Measurements from ENCODE around the gene EDEM1. TPM values are rescaled to one million over a fixed set of nuclear protein-coding genes. Genes with fewer than 3 reads are reported as not detected.

The EDEM1 gene
- total and polyA plus RNA-seq, 10 of the 15 experiments (the other 5 are each of a cell fraction or from before 2014, with no cell fraction given), result 18.9 to 138 (median 57.5) TPM

- in situ Hi-C loops (cut with MboI) (no loop called here), intact Hi-C loops (cut with micrococcal nuclease; ENCODE audit: unreplicated experiment) (no loop called here)
- Histone ChIP-seq H3K36me3 (ENCODE audit: control insufficient read depth in 2 of 2, insufficient read depth in 2 of 2, low read length in 1 of 2) (no peaks in the 10 kb centered on the region), H3K27me3 (replicated peaks in 1 of 2; ENCODE audit: control insufficient read depth in 2 of 2, insufficient read depth in 2 of 2, low read length in 1 of 2) (no peaks in the 10 kb centered on the region), H3K79me2 (ENCODE audit: control insufficient read depth, insufficient read depth, low read length) (no peaks in the 10 kb centered on the region), H2AFZ (ENCODE audit: control insufficient read depth, low read depth, low read length) (no peak overlapping the region), H3K4me2 (ENCODE audit: control insufficient read depth, insufficient read depth) (no peak overlapping the region), H3K27ac (ENCODE audit: control insufficient read depth, insufficient read depth) (no peak overlapping the region), H4K20me1 (ENCODE audit: control insufficient read depth, insufficient read depth) (no peaks in the 10 kb centered on the region), H3K9ac (ENCODE audit: control insufficient read depth, insufficient read depth, low read length) (no peak overlapping the region), H3K4me1 (ENCODE audit: control insufficient read depth, insufficient read depth, low read length) (no peaks in the 10 kb centered on the region), H3K4me3 (no peak overlapping the region), H3K9me3 (replicated peaks; ENCODE audit: control insufficient read depth, insufficient read depth, low read length) (no peaks in the 10 kb centered on the region)
- TF ChIP-seq, protein P1, sequence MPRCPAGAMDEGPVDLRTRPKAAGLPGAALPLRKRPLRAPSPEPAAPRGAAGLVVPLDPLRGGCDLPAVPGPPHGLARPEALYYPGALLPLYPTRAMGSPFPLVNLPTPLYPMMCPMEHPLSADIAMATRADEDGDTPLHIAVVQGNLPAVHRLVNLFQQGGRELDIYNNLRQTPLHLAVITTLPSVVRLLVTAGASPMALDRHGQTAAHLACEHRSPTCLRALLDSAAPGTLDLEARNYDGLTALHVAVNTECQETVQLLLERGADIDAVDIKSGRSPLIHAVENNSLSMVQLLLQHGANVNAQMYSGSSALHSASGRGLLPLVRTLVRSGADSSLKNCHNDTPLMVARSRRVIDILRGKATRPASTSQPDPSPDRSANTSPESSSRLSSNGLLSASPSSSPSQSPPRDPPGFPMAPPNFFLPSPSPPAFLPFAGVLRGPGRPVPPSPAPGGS (IDR thresholded peaks at IDR 0.05; ENCODE audit: borderline replicate concordance, insufficient read depth, low read depth, low read length, poor library complexity, severe bottlenecking), result no peak
- TF ChIP-seq, protein P2, sequence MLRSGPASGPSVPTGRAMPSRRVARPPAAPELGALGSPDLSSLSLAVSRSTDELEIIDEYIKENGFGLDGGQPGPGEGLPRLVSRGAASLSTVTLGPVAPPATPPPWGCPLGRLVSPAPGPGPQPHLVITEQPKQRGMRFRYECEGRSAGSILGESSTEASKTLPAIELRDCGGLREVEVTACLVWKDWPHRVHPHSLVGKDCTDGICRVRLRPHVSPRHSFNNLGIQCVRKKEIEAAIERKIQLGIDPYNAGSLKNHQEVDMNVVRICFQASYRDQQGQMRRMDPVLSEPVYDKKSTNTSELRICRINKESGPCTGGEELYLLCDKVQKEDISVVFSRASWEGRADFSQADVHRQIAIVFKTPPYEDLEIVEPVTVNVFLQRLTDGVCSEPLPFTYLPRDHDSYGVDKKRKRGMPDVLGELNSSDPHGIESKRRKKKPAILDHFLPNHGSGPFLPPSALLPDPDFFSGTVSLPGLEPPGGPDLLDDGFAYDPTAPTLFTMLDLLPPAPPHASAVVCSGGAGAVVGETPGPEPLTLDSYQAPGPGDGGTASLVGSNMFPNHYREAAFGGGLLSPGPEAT (IDR thresholded peaks at IDR 0.05; ENCODE audit: low read depth), result no peak
- TF ChIP-seq, protein P3, sequence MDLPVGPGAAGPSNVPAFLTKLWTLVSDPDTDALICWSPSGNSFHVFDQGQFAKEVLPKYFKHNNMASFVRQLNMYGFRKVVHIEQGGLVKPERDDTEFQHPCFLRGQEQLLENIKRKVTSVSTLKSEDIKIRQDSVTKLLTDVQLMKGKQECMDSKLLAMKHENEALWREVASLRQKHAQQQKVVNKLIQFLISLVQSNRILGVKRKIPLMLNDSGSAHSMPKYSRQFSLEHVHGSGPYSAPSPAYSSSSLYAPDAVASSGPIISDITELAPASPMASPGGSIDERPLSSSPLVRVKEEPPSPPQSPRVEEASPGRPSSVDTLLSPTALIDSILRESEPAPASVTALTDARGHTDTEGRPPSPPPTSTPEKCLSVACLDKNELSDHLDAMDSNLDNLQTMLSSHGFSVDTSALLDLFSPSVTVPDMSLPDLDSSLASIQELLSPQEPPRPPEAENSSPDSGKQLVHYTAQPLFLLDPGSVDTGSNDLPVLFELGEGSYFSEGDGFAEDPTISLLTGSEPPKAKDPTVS (IDR thresholded peaks at IDR 0.05; ENCODE audit: low read depth, low read length), result no peak
- TF ChIP-seq ETV6 (conservative IDR thresholded peaks at IDR 0.05 in 1 of 2, IDR thresholded peaks at IDR 0.05 in 1 of 2; ENCODE audit: borderline replicate concordance in 1 of 2, low read depth in 1 of 2) (no peak), EZH2 (IDR thresholded peaks at IDR 0.05; ENCODE audit: borderline replicate concordance, control insufficient read depth, low read depth, low read length) (no peak), GATAD2B (conservative IDR thresholded peaks at IDR 0.05; ENCODE audit: low read depth) (no peak)
- 31% methylated on average over 3 of the region's 3 CpGs for WGBS (ENCODE audit: insufficient coverage, insufficient replicate concordance, low lambda C conversion rate, missing lambda C conversion rate)
- no TSS peak for BruUV-seq (replicated peaks)
- FAIRE-seq, result no peak
- ChIA-PET CTCF (no interaction called here), POLR2A (no interaction called here), RAD21 (ENCODE audit: unreplicated experiment) (no interaction called here), SMC1A (ENCODE audit: uncharacterized antibody, unreplicated experiment) (no interaction called here)
- ATAC-seq, result no peak
- no peak for DNase-seq (ENCODE audit: low read depth, low spot score)
Measured at GRCh38 chr3:5248822-5249221, 61.3 kb downstream of the EDEM1 start.

Data from GM12878 (cell line).